H1 (cell line): ENCODE data around the gene ZFR. TPM values are rescaled to one million over a fixed set of nuclear protein-coding genes. Genes with fewer than 3 reads are reported as not detected.

ENCODE experiments used
- CTCF ChIA-PET: fragments of 300-600 bp; sonication (Branson Sonifier 250); formaldehyde crosslinking; loops from one replicate; lab custom pipeline; 2021; ENCODE audit not compliant: partially characterized antibody; lab: Charles Lee
- POLR2A ChIA-PET: fragments of 300-600 bp; sonication (Branson Sonifier 250); formaldehyde crosslinking; loops from one replicate; lab custom pipeline; 2021; ENCODE audit warnings: inconsistent platforms; ENCODE audit not compliant: partially characterized antibody; lab: Charles Lee
- DNase-seq, 2 experiments: peaks; one replicate each; pipeline versions ENCODE4 v3.0.0 to v3.0.0-alpha.2; 2010 to 2022; ENCODE audit warnings: low spot score in 2 of 2, low read depth in 1 of 2, mixed read lengths in 1 of 2
- FAIRE-seq: peaks from 2 replicates; lab custom pipeline; 2011; peaks lifted over from hg19 to GRCh38; lab: Jason Lieb, UNC
- H2AFZ ChIP-seq: 2 replicates; pipeline ENCODE4 v1.8.1; 2012; ENCODE audit warnings: low read length, inconsistent platforms
- H2AK5ac ChIP-seq: 2 replicates; pipeline ENCODE4 v1.6.1; 2013; ENCODE audit warnings: low read depth, low read length
- H2BK120ac ChIP-seq: replicated peaks from 2 replicates; pipeline ENCODE3; 2013; ENCODE audit warnings: low read depth, low read length, inconsistent platforms
- H2BK12ac ChIP-seq: 2 replicates; pipeline ENCODE4 v1.6.1; 2013; ENCODE audit warnings: low read depth, low read length
- H2BK15ac ChIP-seq: 2 replicates; pipeline ENCODE4 v1.6.1; 2013; ENCODE audit warnings: low read length
- H2BK20ac ChIP-seq: 2 replicates; pipeline ENCODE4 v1.6.1; 2013; ENCODE audit warnings: low read length
- H2BK5ac ChIP-seq: 2 replicates; pipeline ENCODE4 v1.6.1; 2013; ENCODE audit warnings: low read depth, low read length
- H3K14ac ChIP-seq: 2 replicates; pipeline ENCODE4 v1.6.1; 2013; ENCODE audit warnings: inconsistent platforms; ENCODE audit not compliant: insufficient read length
- H3K18ac ChIP-seq: 2 replicates; pipeline ENCODE4 v1.6.1; 2013; ENCODE audit warnings: low read length; ENCODE audit errors: extremely low read depth
- H3K23ac ChIP-seq: 2 replicates; pipeline ENCODE4 v1.6.1; 2013; ENCODE audit warnings: inconsistent platforms; ENCODE audit not compliant: insufficient read length
- H3K23me2 ChIP-seq: 2 replicates; pipeline ENCODE4 v1.6.1; 2013; ENCODE audit warnings: low read depth, low read length
- H3K27ac ChIP-seq: 2 replicates; pipeline ENCODE4 v1.6.1; 2011; ENCODE audit warnings: low read depth, low read length, inconsistent platforms
- H3K27me3 ChIP-seq, 4 experiments: replicated peaks in 1 of 4; 1 replicate in 1 of 4; 2 replicates in 3 of 4; pipeline versions ENCODE4 v1.6.1 to v1.8.1; 2011 to 2013; ENCODE audit warnings: low read length in 3 of 4, mild to moderate bottlenecking in 3 of 4, inconsistent platforms in 2 of 4, mixed read lengths in 2 of 4, moderate library complexity in 1 of 4; ENCODE audit not compliant: control insufficient read depth in 3 of 4, insufficient read depth in 3 of 4; ENCODE audit errors: extremely low read depth in 1 of 4
- H3K36me3 ChIP-seq, 4 experiments: 2 replicates each; pipeline versions ENCODE4 v1.6.1 to v1.8.1; 2011 to 2013; ENCODE audit warnings: mild to moderate bottlenecking in 4 of 4, low read length in 3 of 4, moderate library complexity in 2 of 4, control low read depth in 1 of 4, inconsistent platforms in 1 of 4; ENCODE audit not compliant: insufficient read depth in 4 of 4, control insufficient read depth in 2 of 4
- H3K4ac ChIP-seq: replicated peaks from 2 replicates; pipeline ENCODE3; 2013; ENCODE audit warnings: low read length, low read depth, mixed read lengths, inconsistent platforms; ENCODE audit not compliant: insufficient read length
- H3K4me1 ChIP-seq, 4 experiments: replicated peaks in 1 of 4; 1 replicate in 1 of 4; 2 replicates in 3 of 4; pipeline versions ENCODE4 v1.6.1 to v1.8.1; 2011 to 2013; ENCODE audit warnings: low read length in 3 of 4, inconsistent platforms in 2 of 4, mixed read lengths in 1 of 4; ENCODE audit not compliant: insufficient read depth in 4 of 4, control insufficient read depth in 3 of 4
- H3K4me2 ChIP-seq, 2 experiments: 2 replicates each; pipeline versions ENCODE4 v1.6.1 to v1.8.1; 2011 to 2013; ENCODE audit warnings: low read depth in 2 of 2, low read length in 2 of 2, control low read depth in 1 of 2, inconsistent platforms in 1 of 2, mild to moderate bottlenecking in 1 of 2; ENCODE audit not compliant: insufficient read depth in 1 of 2
- H3K4me3 ChIP-seq, 4 experiments: fragments of 200-600, 300-600 bp in 1 of 4; sonication (generic), shearing (Covaris generic), sonication (Bioruptor Twin) in 1 of 4; 2 replicates each; pipeline versions ENCODE4 v1.5.1 to v1.8.1; 2011 to 2016; ENCODE audit warnings: low read length in 4 of 4, low read depth in 3 of 4, control low read depth in 2 of 4, inconsistent platforms in 2 of 4, mild to moderate bottlenecking in 2 of 4, mixed read lengths in 1 of 4, moderate library complexity in 1 of 4; ENCODE audit not compliant: insufficient read depth in 2 of 4; ENCODE audit errors: extremely low read depth in 1 of 4
- H3K56ac ChIP-seq: replicated peaks from 2 replicates; pipeline ENCODE3; 2013; ENCODE audit warnings: low read depth, mild to moderate bottlenecking, mixed read lengths, low read length, inconsistent platforms; ENCODE audit not compliant: insufficient read length
- H3K79me1 ChIP-seq: 2 replicates; pipeline ENCODE4 v1.6.1; 2013; ENCODE audit warnings: low read depth, low read length, control low read depth
- H3K79me2 ChIP-seq, 2 experiments: 2 replicates each; pipeline versions ENCODE4 v1.6.1 to v1.8.1; 2012 to 2013; ENCODE audit warnings: low read length in 2 of 2, mild to moderate bottlenecking in 2 of 2, inconsistent platforms in 1 of 2; ENCODE audit not compliant: insufficient read depth in 2 of 2, control insufficient read depth in 1 of 2
- H3K9ac ChIP-seq, 4 experiments: replicated peaks in 1 of 4; 1 replicate in 1 of 4; 2 replicates in 3 of 4; pipeline versions ENCODE4 v1.6.1 to v1.8.1; 2011 to 2013; ENCODE audit warnings: low read depth in 3 of 4, low read length in 3 of 4, control low read depth in 2 of 4, mild to moderate bottlenecking in 2 of 4, moderate library complexity in 2 of 4, inconsistent platforms in 1 of 4; ENCODE audit errors: extremely low read depth in 1 of 4
- H3K9me3 ChIP-seq, 2 experiments: 2 replicates each; pipeline versions ENCODE4 v1.6.1 to v1.8.1; 2012 to 2013; ENCODE audit warnings: mild to moderate bottlenecking in 2 of 2, moderate library complexity in 2 of 2, control low read depth in 1 of 2, inconsistent platforms in 1 of 2, low read depth in 1 of 2, low read length in 1 of 2, mixed read lengths in 1 of 2; ENCODE audit not compliant: insufficient read depth in 2 of 2
- H4K20me1 ChIP-seq, 2 experiments: replicated peaks in 1 of 2; 2 replicates each; pipeline versions ENCODE3 to v1.8.1; 2011 to 2013; ENCODE audit warnings: inconsistent platforms in 2 of 2, low read length in 2 of 2, mild to moderate bottlenecking in 1 of 2; ENCODE audit not compliant: insufficient read depth in 2 of 2, control insufficient read depth in 1 of 2
- H4K5ac ChIP-seq: 2 replicates; pipeline ENCODE4 v1.6.1; 2013; ENCODE audit warnings: low read length, low read depth, mixed read lengths, inconsistent platforms; ENCODE audit not compliant: insufficient read length
- H4K8ac ChIP-seq: 2 replicates; pipeline ENCODE4 v1.8.0; 2013; ENCODE audit warnings: mild to moderate bottlenecking, moderate library complexity, low read length, inconsistent platforms; ENCODE audit not compliant: insufficient read depth; ENCODE audit errors: extremely low read depth
- H4K91ac ChIP-seq: replicated peaks from 2 replicates; pipeline ENCODE3; 2013; ENCODE audit warnings: low read length, mixed read lengths, inconsistent platforms; ENCODE audit not compliant: insufficient read length
- ASH2L ChIP-seq: fragments of 200-600, 300-600 bp; sonication (generic); IDR thresholded peaks from one replicate; pipeline ENCODE4 v1.7.1; 2017; ENCODE audit warnings: low read length
- JUND ChIP-seq: IDR thresholded peaks from 2 replicates; pipeline ENCODE4 v1.6.1; 2011; ENCODE audit warnings: mild to moderate bottlenecking, improper control_type of control experiment, low read length
- KDM5A ChIP-seq: fragments of 200-600 bp; IDR thresholded peaks from 2 replicates; pipeline ENCODE4 v1.7.1; 2012; ENCODE audit warnings: mild to moderate bottlenecking, low read length, inconsistent platforms, mixed read lengths
- PHF8 ChIP-seq: fragments of 200-600 bp; sonication (generic); conservative IDR thresholded peaks from 2 replicates; pipeline ENCODE4 v1.7.1; 2012; ENCODE audit warnings: low read depth, mild to moderate bottlenecking, inconsistent platforms, low read length, moderate library complexity
- POU5F1 ChIP-seq: IDR thresholded peaks from 2 replicates; pipeline ENCODE4 v1.6.1; 2011; ENCODE audit warnings: low read depth, mild to moderate bottlenecking, low read length, moderate library complexity
- RAD21 ChIP-seq, 2 experiments: IDR thresholded peaks in 1 of 2; conservative IDR thresholded peaks in 1 of 2; 2 replicates each; pipeline ENCODE4 v1.6.1; 2011; ENCODE audit warnings: low read depth in 2 of 2, low read length in 2 of 2, improper control_type of control experiment in 1 of 2, inconsistent platforms in 1 of 2, mild to moderate bottlenecking in 1 of 2, moderate library complexity in 1 of 2
- TAF7 ChIP-seq: optimal IDR thresholded peaks from 2 replicates; pipeline ENCODE3; 2011; ENCODE audit warnings: low read depth, mild to moderate bottlenecking, inconsistent platforms, low read length, moderate library complexity, borderline replicate concordance
- USF2 ChIP-seq: IDR thresholded peaks from 2 replicates; pipeline ENCODE4 v1.6.1; 2011; ENCODE audit warnings: low read length, improper control_type of control experiment
- ZNF274 ChIP-seq: IDR thresholded peaks from 2 replicates; pipeline ENCODE4 v1.7.0; 2012; ENCODE audit warnings: low read length, borderline replicate concordance; ENCODE audit errors: extremely low read depth
- WGBS, 2 experiments: shearing (Covaris generic) in 1 of 2; methylation state at CpG; one replicate each; pipeline versions ENCODE4 v1.1.6 to v1.1.7; 2013 to 2015; ENCODE audit warnings: low lambda C conversion rate in 2 of 2, mixed read lengths in 2 of 2, inconsistent platforms in 1 of 2, low coverage in 1 of 2, missing lambda C conversion rate in 1 of 2; ENCODE audit not compliant: insufficient replicate concordance in 2 of 2, insufficient coverage in 1 of 2, insufficient read length in 1 of 2; ENCODE audit errors: extremely low coverage in 1 of 2, missing lambda C conversion rate in 1 of 2; 5-methylcytosine and 5-hydroxymethylcytosine counted together
- polyA plus RNA-seq, 7 experiments: library from polyadenylated mRNA; depleted of rRNA in 3 of 7; stranded (reverse) in 5 of 7; unstranded in 2 of 7; fragments of >200 nt in 5 of 7; fragments of 200-250 nt in 2 of 7; gene quantifications; 1 replicate in 5 of 7; 2 replicates in 1 of 7; 4 replicates in 1 of 7; pipeline versions ENCODE4 v1.2.1 to v1.2.3, GENCODE V29; 2011 to 2013; ENCODE audit warnings: missing spikeins in 2 of 7, mixed read lengths in 2 of 7
- total RNA-seq: library from RNA; stranded (reverse); fragmentation: NEBNext Ultra II Directional; extraction: Animal tissue kit (Norgen Biotek cat#: 25700); gene quantifications from 2 replicates; pipeline ENCODE4 v1.2.1, GENCODE V29; 2021
- TF ChIP-seq, protein P1 (sequence below): IDR thresholded peaks from 2 replicates; pipeline ENCODE4 v1.6.1; 2012; ENCODE audit warnings: inconsistent platforms
- TF ChIP-seq, protein P2 (sequence below): IDR thresholded peaks from 2 replicates; pipeline ENCODE4 v1.6.1; 2012; ENCODE audit warnings: inconsistent platforms

ZFR gene
- total and polyA plus RNA-seq, 2 of the 8 experiments (the other 6 are each of a cell fraction or from before 2014, with no cell fraction given): 68.8 to 92.7 TPM

DNA sequence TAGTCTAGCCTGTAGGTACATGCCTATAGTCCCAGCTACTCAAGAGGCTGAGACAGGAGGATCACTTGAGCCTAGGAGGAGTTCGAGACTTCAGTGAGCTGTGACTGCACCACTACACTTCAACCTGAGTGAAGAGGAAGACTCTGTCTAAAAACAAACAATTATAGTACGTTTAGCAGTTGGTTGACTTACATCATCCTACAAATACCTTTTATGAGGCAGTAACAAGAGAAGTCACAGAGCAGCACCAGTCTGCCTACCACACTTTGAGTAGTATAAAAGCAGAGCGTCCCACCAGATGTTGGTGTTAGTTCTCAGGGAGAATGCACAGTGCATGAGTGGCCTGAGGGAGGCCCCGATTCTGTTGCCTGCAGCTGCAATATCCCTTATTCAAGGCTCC, 16.1 kb downstream of the ZFR start:
- Histone ChIP-seq H4K5ac (no peak overlapping the region), H2BK5ac (no peak overlapping the region), H3K23ac (no peak overlapping the region), H3K18ac (no peak overlapping the region), H3K23me2 (no peaks in the 10 kb centered on the region), H4K20me1 (peaks cover 3 to 9% of the 10 kb centered on the region in 2 experiments), H4K91ac (no peak overlapping the region), H3K27ac (no peak overlapping the region), H3K36me3 (peaks cover 0 to 18% (median 0%) of the 10 kb centered on the region in 4 experiments; a peak in 3 of 8 replicates), H3K14ac (no peak overlapping the region), H3K79me2 (peaks cover 3 to 93% of the 10 kb centered on the region in 2 experiments), H2BK12ac (no peak overlapping the region), H2AFZ (no peak overlapping the region), H3K27me3 (no peaks in the 10 kb centered on the region), H3K56ac (no peak overlapping the region), H3K4me2 (no peak overlapping the region), H3K4me3 (no peak overlapping the region), H2AK5ac (no peak overlapping the region), H3K9ac (no peak overlapping the region), H2BK20ac (no peak overlapping the region), H4K8ac (no peak overlapping the region), H2BK15ac (no peak overlapping the region), H3K4ac (no peak overlapping the region), H3K9me3 (peaks cover 4 to 6% of the 10 kb centered on the region in 2 experiments; a peak in 3 of 4 replicates), H2BK120ac (no peak overlapping the region), H3K4me1 (no peaks in the 10 kb centered on the region), H3K79me1 (no peaks in the 10 kb centered on the region; the same call in 1 of the 2 replicates)
- 90% methylated on average over 4 of the region's 4 CpGs; no CpG with 5 or more reads in 1 of the 2 experiments for WGBS, 2 experiments
- ChIA-PET CTCF (interaction anchor here (0.6 to 1.0 kb wide), 2 partner anchors 7 to 10 kb away, joined by 3 read pairs; no protein-coding TSS in a partner anchor), POLR2A (no interaction called here)
- no peak for DNase-seq
- no peak for FAIRE-seq
- TF ChIP-seq ASH2L: no peak
- TF ChIP-seq ZNF274: no peak
- TF ChIP-seq, protein P1, sequence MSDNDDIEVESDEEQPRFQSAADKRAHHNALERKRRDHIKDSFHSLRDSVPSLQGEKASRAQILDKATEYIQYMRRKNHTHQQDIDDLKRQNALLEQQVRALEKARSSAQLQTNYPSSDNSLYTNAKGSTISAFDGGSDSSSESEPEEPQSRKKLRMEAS: no peak
- no peak for TF ChIP-seq POU5F1
- no peak for TF ChIP-seq PHF8
- no peak for TF ChIP-seq KDM5A
- TF ChIP-seq, protein P2, sequence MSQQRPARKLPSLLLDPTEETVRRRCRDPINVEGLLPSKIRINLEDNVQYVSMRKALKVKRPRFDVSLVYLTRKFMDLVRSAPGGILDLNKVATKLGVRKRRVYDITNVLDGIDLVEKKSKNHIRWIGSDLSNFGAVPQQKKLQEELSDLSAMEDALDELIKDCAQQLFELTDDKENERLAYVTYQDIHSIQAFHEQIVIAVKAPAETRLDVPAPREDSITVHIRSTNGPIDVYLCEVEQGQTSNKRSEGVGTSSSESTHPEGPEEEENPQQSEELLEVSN: no peak
- no peak for TF ChIP-seq JUND
- no peak for TF ChIP-seq USF2
- no peak for TF ChIP-seq TAF7
- no peak for TF ChIP-seq RAD21 (IDR thresholded peaks at IDR 0.05 in 1 of 2, conservative IDR thresholded peaks at IDR 0.05 in 1 of 2; ENCODE audit: low read depth in 2 of 2, low read length in 2 of 2)
